ENCODE data around the gene NSMF. TPM values are rescaled to one million over a fixed set of nuclear protein-coding genes. Genes with fewer than 3 reads are reported as not detected.

Gene NSMF
- total and polyA plus RNA-seq, 2 of the 8 experiments (the other 6 are each of a cell fraction or from before 2014, with no cell fraction given) = 56.7 to 65.1 TPM

DNA sequence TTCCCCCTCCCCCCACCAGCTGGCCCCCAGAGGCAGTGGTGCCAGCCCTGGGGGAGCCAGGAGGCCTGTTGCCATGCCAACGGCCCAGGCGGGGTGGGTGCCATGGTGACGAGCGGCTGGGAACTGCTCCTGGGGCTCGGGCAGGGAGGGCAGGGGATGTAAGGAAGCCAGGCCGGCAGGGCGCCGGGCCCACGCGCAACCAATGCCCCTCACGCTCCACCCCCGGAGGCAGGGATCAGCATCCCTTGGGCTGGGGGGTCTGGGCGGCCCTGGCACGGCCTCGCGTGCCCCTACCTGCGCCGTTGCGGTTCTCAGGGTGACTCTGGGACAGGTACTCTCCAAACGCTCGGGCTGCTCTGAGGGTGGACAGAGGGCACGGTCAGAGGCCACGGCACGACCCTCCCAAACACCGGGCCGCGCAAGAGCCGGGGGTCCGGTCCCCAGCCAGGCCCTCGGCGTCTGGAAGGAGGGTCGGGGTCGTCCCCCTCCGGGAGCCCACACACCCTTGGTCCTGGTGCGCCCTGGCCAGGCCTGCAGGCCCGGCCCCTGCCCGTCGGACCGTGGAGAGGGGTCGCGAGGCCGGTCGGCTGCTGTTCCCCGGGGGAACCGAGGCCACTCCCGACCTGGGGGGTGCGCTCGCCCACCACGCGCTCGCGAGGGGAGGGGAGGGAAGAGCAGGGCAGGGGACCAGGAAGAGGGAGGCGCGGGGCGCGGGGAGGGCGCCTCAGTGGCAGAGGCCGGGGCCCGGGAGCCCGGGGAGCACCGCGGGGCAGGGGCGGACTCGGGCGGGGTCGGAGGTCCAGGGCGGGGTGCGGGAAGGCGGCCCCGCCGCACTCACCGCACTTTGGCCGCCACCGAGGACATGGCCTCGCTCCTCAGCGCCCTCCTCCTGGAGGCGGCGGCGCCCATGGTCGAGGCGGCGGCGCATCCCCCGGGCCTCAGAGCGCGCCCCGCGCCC, 661 bp downstream of the NSMF start:
- Histone ChIP-seq H2BK12ac (ENCODE audit: low read depth, low read length) (0 out of 2 replicates have a peak overlapping the region, but pooled peaks have one; percentile 9), H3K9ac (replicated peaks in 1 of 4; ENCODE audit: extremely low read depth in 1 of 4, low read depth in 3 of 4, low read length in 3 of 4) (peak overlapping the region in 3 of 4 experiments; percentile 24 to 70 (median 45); a peak in 3 of 7 replicates), H3K27ac (ENCODE audit: low read depth, low read length) (no peak overlapping the region), H2BK20ac (ENCODE audit: low read length) (no peak overlapping the region), H3K56ac (replicated peaks; ENCODE audit: insufficient read length, low read depth, low read length) (no peak overlapping the region), H3K4ac (replicated peaks; ENCODE audit: insufficient read length, low read depth, low read length) (no peak overlapping the region), H3K27me3 (replicated peaks in 1 of 4; ENCODE audit: control insufficient read depth in 3 of 4, extremely low read depth in 1 of 4, insufficient read depth in 3 of 4, low read length in 3 of 4) (peaks cover 0 to 19% (median 13%) of the 10 kb centered on the region in 4 experiments; a peak in 5 of 7 replicates), H3K23ac (ENCODE audit: insufficient read length) (no peak overlapping the region), H4K20me1 (replicated peaks in 1 of 2; ENCODE audit: control insufficient read depth in 1 of 2, insufficient read depth in 2 of 2, low read length in 2 of 2) (peaks cover 0 to 10% of the 10 kb centered on the region in 2 experiments), H2AFZ (ENCODE audit: low read length) (no peak overlapping the region), H3K79me1 (ENCODE audit: low read depth, low read length) (peaks cover 3% of the 10 kb centered on the region; the same call in 1 of the 2 replicates), H3K9me3 (ENCODE audit: insufficient read depth in 2 of 2, low read depth in 1 of 2, low read length in 1 of 2) (no peaks in the 10 kb centered on the region; a peak in 1 of 4 replicates), H3K79me2 (ENCODE audit: control insufficient read depth in 1 of 2, insufficient read depth in 2 of 2, low read length in 2 of 2) (no peaks in the 10 kb centered on the region; a peak in 1 of 4 replicates), H3K4me3 (ENCODE audit: extremely low read depth in 1 of 4, insufficient read depth in 2 of 4, low read depth in 3 of 4, low read length in 4 of 4) (peak overlapping the region; percentile 43 to 89 (median 54)), H3K36me3 (ENCODE audit: control insufficient read depth in 2 of 4, insufficient read depth in 4 of 4, low read length in 3 of 4) (peaks cover 0 to 14% (median 7%) of the 10 kb centered on the region in 4 experiments; a peak in 6 of 8 replicates), H3K4me2 (ENCODE audit: insufficient read depth in 1 of 2, low read depth in 2 of 2, low read length in 2 of 2) (peak overlapping the region; percentile 75 to 93), H4K91ac (replicated peaks; ENCODE audit: insufficient read length, low read length) (no peak overlapping the region), H3K4me1 (replicated peaks in 1 of 4; ENCODE audit: control insufficient read depth in 3 of 4, insufficient read depth in 4 of 4, low read length in 3 of 4) (peaks cover 0 to 28% (median 18%) of the 10 kb centered on the region in 4 experiments; a peak in 6 of 7 replicates), H2BK15ac (ENCODE audit: low read length) (no peak overlapping the region), H2AK5ac (ENCODE audit: low read depth, low read length) (no peak overlapping the region), H3K14ac (ENCODE audit: insufficient read length) (no peak overlapping the region), H2BK5ac (ENCODE audit: low read depth, low read length) (no peak overlapping the region), H4K8ac (ENCODE audit: extremely low read depth, insufficient read depth, low read length) (peak overlapping the region; percentile 79; the same call in 1 of the 2 replicates), H2BK120ac (replicated peaks; ENCODE audit: low read depth, low read length) (no peak overlapping the region), H3K18ac (ENCODE audit: extremely low read depth, low read length) (peak overlapping the region; percentile 78; the same call in 1 of the 2 replicates), H4K5ac (ENCODE audit: insufficient read length, low read depth, low read length) (no peak overlapping the region), H3K23me2 (ENCODE audit: low read depth, low read length) (peaks cover 13% of the 10 kb centered on the region; the same call in 1 of the 2 replicates)
- ChIA-PET CTCF (ENCODE audit: partially characterized antibody) (interaction anchor here (1.3 kb wide), 1 partner anchor 14 kb away, joined by 4 read pairs; no protein-coding TSS in a partner anchor), POLR2A (ENCODE audit: partially characterized antibody) (no interaction called here)
- DNase-seq (ENCODE audit: low read depth in 1 of 2, low spot score in 2 of 2) (no peak), FAIRE-seq (no peak)
- TF ChIP-seq SIX5 (IDR thresholded peaks at IDR 0.05; ENCODE audit: low read depth, low read length) (no peak), POLR2A (IDR thresholded peaks at IDR 0.05; ENCODE audit: control extremely low read depth in 1 of 2, low read depth in 2 of 2, low read length in 2 of 2) (no peak), POU5F1 (IDR thresholded peaks at IDR 0.05; ENCODE audit: low read depth, low read length) (no peak)
- TF ChIP-seq, protein P1, sequence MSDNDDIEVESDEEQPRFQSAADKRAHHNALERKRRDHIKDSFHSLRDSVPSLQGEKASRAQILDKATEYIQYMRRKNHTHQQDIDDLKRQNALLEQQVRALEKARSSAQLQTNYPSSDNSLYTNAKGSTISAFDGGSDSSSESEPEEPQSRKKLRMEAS (IDR thresholded peaks at IDR 0.05) = 0 out of 2 replicates have a peak, but pooled peaks have one; percentile 4
- WGBS, 2 experiments (ENCODE audit: extremely low coverage in 1 of 2, insufficient coverage in 1 of 2, insufficient read length in 1 of 2, insufficient replicate concordance in 2 of 2, low coverage in 1 of 2, low lambda C conversion rate in 2 of 2, missing lambda C conversion rate in 1 of 2) = 26% methylated on average over 37 of the region's 88 CpGs; no CpG with 5 or more reads in 1 of the 2 experiments

All from H1 (cell line).